Loucy (cell line): ENCODE measurements around the gene CTLA4.

ENCODE experiments used
- CTCF ChIP-seq: fragments of 200-600 bp; sonication (generic); conservative IDR thresholded peaks from 2 replicates; pipeline ENCODE4 v1.5.1; 2014; ENCODE audit warnings: mild to moderate bottlenecking, antibody characterized with exemption, low read length
- EZH2phosphoT487 ChIP-seq: fragments of 200-600 bp; IDR thresholded peaks from 2 replicates; pipeline ENCODE4 v1.6.1; 2018; ENCODE audit warnings: antibody characterized with exemption, mild to moderate bottlenecking, moderate library complexity, borderline replicate concordance

- TF ChIP-seq EZH2phosphoT487 (no peak), CTCF (no peak)
Observed at GRCh38 chr2:203855274-203855673, 12.3 kb upstream of the CTLA4 start.
